ENCODE data around the gene TRIM5. TPM values are rescaled to one million over a fixed set of nuclear protein-coding genes. Genes with fewer than 3 reads are reported as not detected.
A peak's percentile ranks its signal among the peaks of the same experiment; 100 is the strongest.

TRIM5 gene
- total and polyA plus RNA-seq, 12 donors = 8.2 to 36.4 (median 30.7) TPM

DNA sequence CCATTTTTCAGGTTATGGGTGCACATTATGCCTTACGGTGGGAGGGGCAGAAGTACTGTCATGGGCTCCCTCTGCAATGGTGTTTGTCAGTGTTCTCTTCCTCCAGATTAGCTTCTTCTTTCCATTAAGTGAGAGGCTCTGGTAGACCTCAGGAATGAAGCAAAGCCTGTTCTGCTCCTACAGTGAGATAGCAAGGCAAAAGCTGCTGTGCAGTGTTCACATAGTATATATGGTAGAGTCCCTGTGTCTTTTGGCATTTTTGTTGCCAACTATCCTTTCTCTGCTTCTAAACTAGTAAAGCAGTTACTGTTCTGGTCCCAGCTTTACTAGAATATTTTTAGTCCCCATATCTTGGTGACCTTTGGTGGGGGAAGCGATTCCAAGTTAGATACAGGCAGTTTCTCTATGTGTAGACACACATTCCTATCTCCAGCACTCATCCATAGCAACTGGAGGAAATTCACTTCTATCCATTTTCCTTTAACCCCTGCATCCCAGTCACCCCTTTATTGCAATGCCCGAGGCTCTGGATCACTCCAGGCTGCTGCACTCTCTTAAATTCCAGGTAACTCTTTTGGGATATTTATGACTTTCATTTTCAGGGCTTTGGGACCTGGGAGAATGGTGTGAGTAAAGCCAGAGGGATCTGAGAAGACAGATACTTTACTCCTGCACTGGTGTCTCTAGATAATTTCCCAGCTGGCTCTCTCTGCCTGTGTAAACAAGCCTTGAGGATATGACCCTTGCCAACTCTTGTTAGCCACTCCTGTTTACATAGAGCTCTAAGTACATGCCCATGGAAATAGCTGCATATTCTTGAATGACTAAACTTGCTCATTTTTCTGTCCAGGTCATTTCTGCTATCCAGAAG is 64.0 kb downstream of the TRIM5 start:
- H3K27ac ChIP-seq = peak overlapping the region in 1 of 5 donors; percentile 24
- no peaks in the 10 kb centered on the region for H3K9me3 ChIP-seq (replicated peaks in 1 of 3)
- no peaks in the 10 kb centered on the region for H3K36me3 ChIP-seq (replicated peaks in 1 of 2)
- TF ChIP-seq, protein P1, sequence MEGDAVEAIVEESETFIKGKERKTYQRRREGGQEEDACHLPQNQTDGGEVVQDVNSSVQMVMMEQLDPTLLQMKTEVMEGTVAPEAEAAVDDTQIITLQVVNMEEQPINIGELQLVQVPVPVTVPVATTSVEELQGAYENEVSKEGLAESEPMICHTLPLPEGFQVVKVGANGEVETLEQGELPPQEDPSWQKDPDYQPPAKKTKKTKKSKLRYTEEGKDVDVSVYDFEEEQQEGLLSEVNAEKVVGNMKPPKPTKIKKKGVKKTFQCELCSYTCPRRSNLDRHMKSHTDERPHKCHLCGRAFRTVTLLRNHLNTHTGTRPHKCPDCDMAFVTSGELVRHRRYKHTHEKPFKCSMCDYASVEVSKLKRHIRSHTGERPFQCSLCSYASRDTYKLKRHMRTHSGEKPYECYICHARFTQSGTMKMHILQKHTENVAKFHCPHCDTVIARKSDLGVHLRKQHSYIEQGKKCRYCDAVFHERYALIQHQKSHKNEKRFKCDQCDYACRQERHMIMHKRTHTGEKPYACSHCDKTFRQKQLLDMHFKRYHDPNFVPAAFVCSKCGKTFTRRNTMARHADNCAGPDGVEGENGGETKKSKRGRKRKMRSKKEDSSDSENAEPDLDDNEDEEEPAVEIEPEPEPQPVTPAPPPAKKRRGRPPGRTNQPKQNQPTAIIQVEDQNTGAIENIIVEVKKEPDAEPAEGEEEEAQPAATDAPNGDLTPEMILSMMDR (IDR thresholded peaks at IDR 0.05) = no peak
- no peak for TF ChIP-seq POLR2A (IDR thresholded peaks at IDR 0.05)
- WGBS, 4 donors = 55 to 77% (median 63%) methylated on average over 3 of the region's 3 CpGs
- DNase-seq = no peak
- no peaks in the 10 kb centered on the region for H3K27me3 ChIP-seq
- intact Hi-C loops (cut with DNase I) = no loop called here
- H3K4me3 ChIP-seq = no peak overlapping the region
- H3K4me1 ChIP-seq (replicated peaks in 1 of 2) = peaks cover 15 to 21% of the 10 kb centered on the region in 2 donors

DNA sequence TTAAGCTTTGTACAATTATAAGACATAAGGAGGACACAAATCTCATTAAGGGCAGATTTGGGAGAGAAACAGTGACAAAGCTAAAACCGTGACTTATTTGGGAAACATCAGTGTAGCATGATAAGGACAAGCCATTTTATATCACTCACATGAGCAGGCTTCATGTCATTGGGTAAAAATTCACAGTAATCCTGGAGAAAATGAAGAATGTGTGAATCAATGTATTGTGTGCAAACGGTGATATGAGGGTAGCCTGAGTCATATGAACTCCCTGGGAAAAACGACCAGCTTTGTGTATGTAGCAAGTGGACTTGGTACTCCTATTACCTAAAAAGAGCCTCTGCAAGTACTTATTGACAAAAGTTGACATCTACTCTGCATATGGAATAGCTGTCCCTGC is 66.1 kb downstream of the TRIM5 start:
- Histone ChIP-seq H3K4me3 (no peak overlapping the region), H3K9me3 (replicated peaks in 1 of 3) (no peaks in the 10 kb centered on the region), H3K4me1 (replicated peaks in 1 of 2) (peaks cover 2 to 6% of the 10 kb centered on the region in 2 donors), H3K36me3 (replicated peaks in 1 of 2) (no peaks in the 10 kb centered on the region), H3K27me3 (no peaks in the 10 kb centered on the region), H3K27ac (no peak overlapping the region)
- intact Hi-C loops (cut with DNase I) = no loop called here
- WGBS, 4 donors = 79 to 90% (median 87%) methylated on average over 3 of the region's 3 CpGs
- no peak for TF ChIP-seq POLR2A (IDR thresholded peaks at IDR 0.05)
- TF ChIP-seq, protein P1 (IDR thresholded peaks at IDR 0.05) = no peak
- DNase-seq = no peak

Other genes starting within 250 kb of the TRIM5 start
- under 1 TPM in 3 of 9 donors, not detected in 6; 0.34 to 0.94 (median 0.61) TPM for gene OR51I1, start 243.6 kb downstream of the TRIM5 start, total RNA-seq
- not detected for gene OR51I1, start 243.6 kb downstream of the TRIM5 start, polyA plus RNA-seq
- not detected for gene OR51I2, start 235.8 kb downstream of the TRIM5 start, total RNA-seq
- gene OR51I2, start 235.8 kb downstream of the TRIM5 start, polyA plus RNA-seq = not detected
- gene OR52D1, start 196.4 kb downstream of the TRIM5 start, total RNA-seq = not detected
- not detected for gene OR52D1, start 196.4 kb downstream of the TRIM5 start, polyA plus RNA-seq
- under 1 TPM in 6 of 9 donors, not detected in 3; 0.25 to 0.67 (median 0.48) TPM for gene UBQLN3, start 175.1 kb downstream of the TRIM5 start, total RNA-seq
- not detected for gene UBQLN3, start 175.1 kb downstream of the TRIM5 start, polyA plus RNA-seq
- 1 to 10 TPM in 3 of 9 donors, under 1 TPM in 5, not detected in 1; 0.29 to 1.4 (median 0.65) TPM for gene UBQLNL, start 168.4 kb downstream of the TRIM5 start, total RNA-seq
- gene UBQLNL, start 168.4 kb downstream of the TRIM5 start, polyA plus RNA-seq = 1 to 10 TPM in 2 of 3 donors, under 1 TPM in 1; 0.26 to 1.1 (median 1.0) TPM
- gene OR52H1, start 136.5 kb downstream of the TRIM5 start, total RNA-seq = 1 to 10 TPM in 2 of 9 donors, under 1 TPM in 2, not detected in 5; 0.22 to 1.6 (median 0.69) TPM
- gene OR52H1, start 136.5 kb downstream of the TRIM5 start, polyA plus RNA-seq = not detected
- gene OR52B6, start 104.2 kb downstream of the TRIM5 start, total RNA-seq = not detected
- gene OR52B6, start 104.2 kb downstream of the TRIM5 start, polyA plus RNA-seq = not detected
- gene TRIM6, start 88.4 kb downstream of the TRIM5 start, total RNA-seq = 10 to 100 TPM in 1 of 9 donors, 1 to 10 TPM in 8; 2.9 to 29.3 (median 5.3) TPM
- 1 to 10 TPM; 2.3 to 6.0 (median 3.6) TPM for gene TRIM6, start 88.4 kb downstream of the TRIM5 start, polyA plus RNA-seq
- 10 to 100 TPM in 7 of 9 donors, 1 to 10 TPM in 2; 5.9 to 22.1 (median 12.0) TPM for gene TRIM34, start 60.1 kb downstream of the TRIM5 start, total RNA-seq
- 10 to 100 TPM in 1 of 3 donors, 1 to 10 TPM in 2; 5.0 to 11.2 (median 7.6) TPM for gene TRIM34, start 60.1 kb downstream of the TRIM5 start, polyA plus RNA-seq
- 10 to 100 TPM in 8 of 9 donors, 1 to 10 TPM in 1; 5.1 to 71.8 (median 27.2) TPM for gene TRIM22, start 4.7 kb upstream of the TRIM5 start, total RNA-seq
- gene TRIM22, start 4.7 kb upstream of the TRIM5 start, polyA plus RNA-seq = 10 to 100 TPM; 15.7 to 23.2 (median 18.0) TPM
- not detected for gene OR56B1, start 51.4 kb upstream of the TRIM5 start, total RNA-seq
- not detected for gene OR56B1, start 51.4 kb upstream of the TRIM5 start, polyA plus RNA-seq
- not detected for gene OR52N4, start 69.2 kb upstream of the TRIM5 start, total RNA-seq
- under 1 TPM in 2 of 3 donors, not detected in 1; 0.11 to 0.37 TPM for gene OR52N4, start 69.2 kb upstream of the TRIM5 start, polyA plus RNA-seq
- under 1 TPM in 1 of 9 donors, not detected in 8; 0.11 TPM for gene OR52N5, start 98.3 kb upstream of the TRIM5 start, total RNA-seq
- not detected for gene OR52N5, start 98.3 kb upstream of the TRIM5 start, polyA plus RNA-seq
- gene OR52N1, start 106.2 kb upstream of the TRIM5 start, total RNA-seq = not detected
- not detected for gene OR52N1, start 106.2 kb upstream of the TRIM5 start, polyA plus RNA-seq
- not detected for gene OR52N2, start 123.8 kb upstream of the TRIM5 start, total RNA-seq
- not detected for gene OR52N2, start 123.8 kb upstream of the TRIM5 start, polyA plus RNA-seq
- under 1 TPM in 1 of 9 donors, not detected in 8; 0.11 TPM for gene OR52E6, start 156.8 kb upstream of the TRIM5 start, total RNA-seq
- not detected for gene OR52E6, start 156.8 kb upstream of the TRIM5 start, polyA plus RNA-seq
- gene OR52E8, start 172.6 kb upstream of the TRIM5 start, total RNA-seq = not detected
- not detected for gene OR52E8, start 172.6 kb upstream of the TRIM5 start, polyA plus RNA-seq
- gene OR52E4, start 195.6 kb upstream of the TRIM5 start, total RNA-seq = not detected
- gene OR52E4, start 195.6 kb upstream of the TRIM5 start, polyA plus RNA-seq = not detected
- not detected for gene OR52E5, start 208.1 kb upstream of the TRIM5 start, total RNA-seq
- gene OR52E5, start 208.1 kb upstream of the TRIM5 start, polyA plus RNA-seq = not detected

All from adrenal gland (tissue), 12 donors.